HK-2 (cell line): ENCODE results near the gene POLD1.
"Not testable (repeated sequence)": the region's sequence is repeated elsewhere in the genome, so short reads cannot be mapped to it uniquely, and the experiment has no call there.

Source experiments
- DNase-seq: peaks from one replicate; pipeline ENCODE4 v3.0.0-alpha.2; 2018; ENCODE audit not compliant: unreplicated experiment

Gene POLD1

GRCh38 chr19:50365434-50366306, 18.5 kb upstream of the POLD1 start, which contains the start of gene NAPSA:
Gene NAPSA (minus strand): TSS chr19:50365639. CDS start chr19:50365621, 18 bp downstream.
- DNase-seq: no peak

- peak; percentile 88 for DNase-seq
Measured at GRCh38 chr19:50368649-50369570, 15.2 kb upstream of the POLD1 start.

GRCh38 chr19:50371914-50372475, 12.2 kb upstream of the POLD1 start:
- no peak for DNase-seq

GRCh38 chr19:50376166-50377050, 7.7 kb upstream of the POLD1 start, which contains the start of gene NR1H2:
Gene NR1H2 (plus strand): TSS chr19:50376457. CDS start chr19:50377606, 1,149 bp downstream.
- peak; percentile 91 for DNase-seq

- DNase-seq: no peak
Measured at GRCh38 chr19:50377051-50377461, 7.1 kb upstream of the POLD1 start.

GRCh38 chr19:50377517-50377916, 6.6 kb upstream of the POLD1 start:
- no peak for DNase-seq

- no peak for DNase-seq
Measured at GRCh38 chr19:50378169-50378862, 5.8 kb upstream of the POLD1 start.

- DNase-seq: no peak
Measured at GRCh38 chr19:50378863-50379236, 5.3 kb upstream of the POLD1 start.

- no peak for DNase-seq
Measured at GRCh38 chr19:50379602-50380001, 4.5 kb upstream of the POLD1 start.

- DNase-seq: no peak
Measured at GRCh38 chr19:50380137-50380536, 4.0 kb upstream of the POLD1 start.

GRCh38 chr19:50380751-50381151, 3.4 kb upstream of the POLD1 start:
- DNase-seq: no peak

- no peak for DNase-seq
Measured at GRCh38 chr19:50381881-50382729, 2.0 kb upstream of the POLD1 start.

- DNase-seq: no peak
Measured at GRCh38 chr19:50383001-50383851, 921 bp upstream of the POLD1 start.

GRCh38 chr19:50384685-50385535, 763 bp downstream of the POLD1 start:
- DNase-seq: no peak

GRCh38 chr19:50387176-50387867, 3.2 kb downstream of the POLD1 start:
- no peak for DNase-seq

GRCh38 chr19:50387868-50388245, 3.7 kb downstream of the POLD1 start:
- no peak for DNase-seq

- not testable (repeated sequence) for DNase-seq
Measured at GRCh38 chr19:50390295-50390694, 6.1 kb downstream of the POLD1 start.
